Skeletal muscle satellite cell (primary cell): ENCODE data around the gene MPV17L.
"Not testable (repeated sequence)": the region's sequence is repeated elsewhere in the genome, so short reads cannot be mapped to it uniquely, and the experiment has no call there.

Experiments used
- H3K27me3 ChIP-seq: 2 replicates; pipeline ENCODE4 v1.7.0; 2013; ENCODE audit warnings: low read length; ENCODE audit not compliant: control insufficient read depth, insufficient read depth
- H3K36me3 ChIP-seq: 2 replicates; pipeline ENCODE4 v1.7.0; 2013; ENCODE audit warnings: mild to moderate bottlenecking, control low read depth, low read length; ENCODE audit not compliant: insufficient read depth
- H3K4me1 ChIP-seq: 2 replicates; pipeline ENCODE4 v1.7.0; 2013; ENCODE audit warnings: low read length; ENCODE audit not compliant: control insufficient read depth, insufficient read depth
- H3K4me2 ChIP-seq: 2 replicates; pipeline ENCODE4 v1.7.0; 2013; ENCODE audit warnings: mild to moderate bottlenecking, low read length
- H3K4me3 ChIP-seq: 2 replicates; pipeline ENCODE4 v1.7.0; 2013; ENCODE audit warnings: low read length
- H3K9ac ChIP-seq: 2 replicates; pipeline ENCODE4 v1.7.0; 2013; ENCODE audit warnings: mild to moderate bottlenecking, low read depth, low read length, moderate library complexity
- H3K9me3 ChIP-seq: replicated peaks from 2 replicates; pipeline ENCODE4 v1.7.0; 2013; ENCODE audit warnings: mild to moderate bottlenecking, control low read depth, low read length

The MPV17L gene

DNA sequence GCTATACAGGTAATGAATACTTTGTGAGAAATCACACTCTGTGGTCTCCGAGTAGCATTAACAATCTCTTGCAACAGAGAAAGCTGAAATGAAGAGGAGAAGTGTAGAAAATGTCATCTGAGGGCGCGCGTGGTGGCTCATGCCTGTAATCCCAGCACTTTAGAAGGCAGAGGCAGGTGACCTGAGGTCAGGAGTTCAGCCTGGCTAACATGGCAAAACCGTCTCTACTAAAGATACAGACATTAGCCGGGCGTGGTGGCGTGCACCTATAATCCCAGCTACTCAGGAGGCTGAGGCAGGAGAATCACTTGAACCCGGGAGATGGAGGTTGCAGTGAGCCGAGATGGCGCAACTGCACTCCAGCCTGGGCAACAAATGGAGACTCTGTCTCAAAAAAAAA, 59.4 kb downstream of the MPV17L start:
- H3K36me3 ChIP-seq, H3K9ac ChIP-seq, H3K27me3 ChIP-seq, H3K4me2 ChIP-seq, H3K9me3 ChIP-seq, H3K4me3 ChIP-seq, H3K4me1 ChIP-seq: not testable (repeated sequence)

DNA sequence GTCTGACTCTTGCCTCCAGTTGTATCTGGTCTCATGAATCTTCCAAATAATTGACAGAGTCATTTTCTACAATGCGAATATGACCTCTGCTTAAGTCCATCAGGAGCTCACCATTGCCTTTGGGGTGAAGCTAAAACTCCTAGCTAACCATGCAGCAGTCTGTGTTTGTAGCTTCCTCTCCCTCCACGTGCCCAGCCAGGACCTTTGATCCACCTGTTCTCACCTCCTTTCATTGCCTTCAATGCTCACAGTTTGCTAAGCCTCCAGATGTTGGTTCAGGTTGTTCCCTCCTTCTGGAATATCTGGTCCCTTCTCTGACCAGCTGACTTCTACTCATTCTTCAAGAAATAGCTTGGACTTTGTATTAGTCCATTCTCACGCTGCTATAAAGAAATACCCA, 61.8 kb downstream of the MPV17L start:
- no peak overlapping the region for H3K9ac ChIP-seq
- H3K4me2 ChIP-seq, result no peak overlapping the region
- no peak overlapping the region for H3K4me3 ChIP-seq
- H3K36me3 ChIP-seq, result no peaks in the 10 kb centered on the region
- peaks cover 8% of the 10 kb centered on the region for H3K4me1 ChIP-seq
- no peaks in the 10 kb centered on the region for H3K27me3 ChIP-seq
- no peaks in the 10 kb centered on the region for H3K9me3 ChIP-seq

DNA sequence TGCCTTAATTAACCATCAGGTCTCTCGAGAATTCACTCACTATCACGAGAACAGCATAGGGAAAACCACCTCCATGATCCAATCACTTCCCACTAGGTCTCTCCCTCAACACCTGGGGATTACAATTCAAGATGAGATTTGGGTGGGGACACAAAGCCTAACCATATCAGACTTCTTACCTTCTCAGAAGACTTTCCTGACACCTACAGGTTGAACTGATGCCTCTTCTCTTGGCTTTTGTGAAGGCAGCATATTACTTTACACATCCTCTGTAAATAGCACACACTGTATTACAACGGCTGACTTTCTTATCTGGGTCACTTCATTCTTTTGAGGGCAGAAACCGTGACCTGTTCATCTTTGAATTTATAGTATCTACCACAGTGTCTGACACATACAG, 62.4 kb downstream of the MPV17L start:
- H3K27me3 ChIP-seq, result no peaks in the 10 kb centered on the region
- H3K4me2 ChIP-seq, result no peak overlapping the region
- H3K9ac ChIP-seq, result no peak overlapping the region
- H3K36me3 ChIP-seq, result no peaks in the 10 kb centered on the region
- H3K9me3 ChIP-seq, result no peaks in the 10 kb centered on the region
- no peak overlapping the region for H3K4me3 ChIP-seq
- H3K4me1 ChIP-seq, result peaks cover 8% of the 10 kb centered on the region

DNA sequence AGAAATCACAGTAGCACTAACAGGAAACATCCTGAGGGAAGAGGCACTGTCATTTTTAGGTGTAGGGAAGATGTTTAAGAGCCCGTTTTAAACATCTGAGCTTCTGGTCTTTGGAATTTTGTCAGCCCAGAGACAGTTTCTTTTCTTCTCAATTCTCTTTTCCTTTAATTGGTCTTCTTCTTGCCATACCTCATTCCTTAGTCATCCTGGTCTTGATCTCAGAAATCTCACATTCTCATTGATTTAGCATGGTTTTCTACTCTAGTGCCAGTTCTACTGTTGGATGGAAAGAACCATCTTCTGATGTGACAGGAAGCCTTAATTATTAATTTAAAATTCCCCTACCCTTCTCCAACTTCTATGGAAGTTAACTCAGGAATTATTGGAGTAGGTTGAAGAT, 64.2 kb downstream of the MPV17L start:
- no peak overlapping the region for H3K4me2 ChIP-seq
- no peaks in the 10 kb centered on the region for H3K36me3 ChIP-seq
- H3K4me3 ChIP-seq, result no peak overlapping the region
- peaks cover 8% of the 10 kb centered on the region for H3K4me1 ChIP-seq
- no peaks in the 10 kb centered on the region for H3K27me3 ChIP-seq
- H3K9me3 ChIP-seq, result no peaks in the 10 kb centered on the region
- H3K9ac ChIP-seq, result no peak overlapping the region

DNA sequence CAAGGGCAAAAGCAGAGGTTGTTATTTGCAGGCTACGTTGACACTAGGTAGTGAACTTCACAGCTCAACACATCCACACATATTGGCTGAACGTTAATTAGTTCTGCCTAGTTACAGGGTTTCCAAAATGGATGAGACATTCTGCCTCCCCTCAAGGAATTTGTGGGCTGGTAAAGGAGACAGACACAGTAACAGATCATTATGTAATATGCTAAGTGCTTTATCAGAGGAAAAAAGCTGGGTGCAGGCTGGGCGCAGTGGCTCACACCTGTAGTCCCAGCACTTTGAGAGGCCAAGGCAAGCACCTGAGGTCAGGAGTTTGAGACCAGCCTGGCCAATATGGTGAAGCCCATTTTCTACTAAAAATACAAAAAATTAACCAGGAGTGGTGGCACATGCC, 65.0 kb downstream of the MPV17L start:
- H3K4me2 ChIP-seq, result no peak overlapping the region
- no peak overlapping the region for H3K9ac ChIP-seq
- H3K4me3 ChIP-seq, result no peak overlapping the region
- peaks cover 8% of the 10 kb centered on the region for H3K4me1 ChIP-seq
- H3K36me3 ChIP-seq, result no peaks in the 10 kb centered on the region
- H3K9me3 ChIP-seq, result no peaks in the 10 kb centered on the region
- H3K27me3 ChIP-seq, result no peaks in the 10 kb centered on the region

DNA sequence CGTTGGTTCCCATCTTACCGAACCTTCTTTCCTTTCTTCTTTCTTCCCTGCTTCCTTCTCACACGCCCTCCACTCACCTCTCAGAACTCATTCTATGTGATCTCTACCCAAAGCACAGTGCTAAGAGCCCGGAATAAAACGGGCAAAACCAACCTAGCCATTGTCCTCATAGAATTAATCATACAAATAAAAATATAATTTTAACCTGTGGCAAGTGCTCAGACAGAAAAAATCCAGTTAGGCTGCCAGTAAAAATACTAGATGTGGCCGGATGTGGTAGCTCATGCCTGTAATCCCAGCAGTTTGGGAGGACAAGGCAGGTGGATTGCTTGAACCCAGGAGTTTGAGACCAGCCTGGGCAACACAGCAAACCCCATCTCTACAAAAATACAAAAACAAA, 65.8 kb downstream of the MPV17L start:
- H3K36me3 ChIP-seq, result no peaks in the 10 kb centered on the region
- H3K4me1 ChIP-seq, result peaks cover 8% of the 10 kb centered on the region
- H3K9ac ChIP-seq, result no peak overlapping the region
- H3K4me3 ChIP-seq, result no peak overlapping the region
- H3K4me2 ChIP-seq, result no peak overlapping the region
- H3K9me3 ChIP-seq, result no peaks in the 10 kb centered on the region
- H3K27me3 ChIP-seq, result no peaks in the 10 kb centered on the region
